HEK293 (cell line): Measurements from ENCODE around the gene AKR1B15.
A peak's percentile ranks its signal among the peaks of the same experiment; 100 is the strongest.

Experiments
- HOXC10 ChIP-seq: sonication (generic); formaldehyde crosslinking; IDR thresholded peaks from 2 replicates; pipeline ENCODE4 v1.8.1; 2023; ENCODE audit warnings: mild to moderate bottlenecking, missing genetic modification reagents
- KLF7 ChIP-seq: fragments of 450-650 bp; formaldehyde crosslinking; IDR thresholded peaks from 2 replicates; pipeline ENCODE4 v1.5.1; 2016; ENCODE audit warnings: missing biosample characterization, missing genetic modification characterization, borderline replicate concordance
- REST ChIP-seq: fragments of 450-650 bp; formaldehyde crosslinking; IDR thresholded peaks from 2 replicates; pipeline ENCODE4 v1.5.1; 2016; ENCODE audit warnings: missing biosample characterization, missing genetic modification characterization
- SP7 ChIP-seq: fragments of 450-650 bp; formaldehyde crosslinking; IDR thresholded peaks from 2 replicates; pipeline ENCODE4 v1.5.1; 2016; ENCODE audit warnings: missing biosample characterization, missing genetic modification characterization
- ZBTB1 ChIP-seq: fragments of 450-650 bp; formaldehyde crosslinking; IDR thresholded peaks from 2 replicates; pipeline ENCODE4 v1.5.1; 2016; ENCODE audit warnings: missing biosample characterization, missing genetic modification characterization
- ZEB2 ChIP-seq: fragments of 450-650 bp; formaldehyde crosslinking; IDR thresholded peaks from 2 replicates; pipeline ENCODE4 v1.5.1; 2016; ENCODE audit warnings: missing biosample characterization, missing genetic modification characterization
- ZFHX2 ChIP-seq: fragments of 450-650 bp; formaldehyde crosslinking; conservative IDR thresholded peaks from 2 replicates; pipeline ENCODE4 v1.5.1; 2016; ENCODE audit warnings: missing biosample characterization, missing genetic modification characterization
- ZFP41 ChIP-seq: fragments of 450-650 bp; formaldehyde crosslinking; IDR thresholded peaks from 2 replicates; pipeline ENCODE4 v1.5.1; 2016; ENCODE audit warnings: missing biosample characterization, missing genetic modification characterization, borderline replicate concordance
- ZNF10 ChIP-seq: fragments of 450-650 bp; formaldehyde crosslinking; IDR thresholded peaks from 2 replicates; pipeline ENCODE4 v1.5.1; 2017; ENCODE audit warnings: missing biosample characterization, missing genetic modification characterization
- ZNF133 ChIP-seq: fragments of 450-650 bp; formaldehyde crosslinking; IDR thresholded peaks from 2 replicates; pipeline ENCODE4 v1.5.1; 2016; ENCODE audit warnings: missing biosample characterization, missing genetic modification characterization
- ZNF140 ChIP-seq: fragments of 450-650 bp; formaldehyde crosslinking; IDR thresholded peaks from 2 replicates; pipeline ENCODE4 v1.5.1; 2016; ENCODE audit warnings: missing biosample characterization, missing genetic modification characterization
- ZNF148 ChIP-seq: fragments of 450-650 bp; formaldehyde crosslinking; IDR thresholded peaks from 2 replicates; pipeline ENCODE4 v1.5.0; 2017; ENCODE audit warnings: missing biosample characterization, missing genetic modification characterization, borderline replicate concordance
- ZNF19 ChIP-seq: fragments of 450-650 bp; formaldehyde crosslinking; IDR thresholded peaks from 2 replicates; pipeline ENCODE4; 2016; ENCODE audit warnings: missing biosample characterization, missing genetic modification characterization, low read depth
- ZNF2 ChIP-seq: fragments of 450-650 bp; formaldehyde crosslinking; IDR thresholded peaks from 2 replicates; pipeline ENCODE4 v1.5.1; 2016; ENCODE audit warnings: missing biosample characterization, missing genetic modification characterization
- ZNF214 ChIP-seq: fragments of 450-650 bp; formaldehyde crosslinking; IDR thresholded peaks from 2 replicates; pipeline ENCODE4 v1.5.1; 2017; ENCODE audit warnings: missing biosample characterization, mild to moderate bottlenecking, missing genetic modification characterization, borderline replicate concordance
- ZNF23 ChIP-seq: fragments of 450-650 bp; formaldehyde crosslinking; IDR thresholded peaks from 2 replicates; pipeline ENCODE4 v1.5.1; 2016; ENCODE audit warnings: missing biosample characterization, missing genetic modification characterization, borderline replicate concordance
- ZNF488 ChIP-seq: fragments of 450-650 bp; formaldehyde crosslinking; IDR thresholded peaks from 2 replicates; pipeline ENCODE4 v1.5.1; 2016; ENCODE audit warnings: missing biosample characterization, missing genetic modification characterization
- ZNF514 ChIP-seq: fragments of 450-650 bp; formaldehyde crosslinking; IDR thresholded peaks from 2 replicates; pipeline ENCODE4 v1.5.1; 2016; ENCODE audit warnings: missing biosample characterization, missing genetic modification characterization
- ZNF518A ChIP-seq: fragments of 450-650 bp; formaldehyde crosslinking; conservative IDR thresholded peaks from 2 replicates; pipeline ENCODE4 v1.5.1; 2016; ENCODE audit warnings: low read depth, missing biosample characterization, missing genetic modification characterization
- ZNF521 ChIP-seq: fragments of 450-650 bp; formaldehyde crosslinking; IDR thresholded peaks from 2 replicates; pipeline ENCODE4 v1.5.1; 2017; ENCODE audit warnings: missing biosample characterization, mild to moderate bottlenecking, missing genetic modification characterization
- ZNF555 ChIP-seq: fragments of 450-650 bp; formaldehyde crosslinking; conservative IDR thresholded peaks from 2 replicates; pipeline ENCODE4 v1.5.1; 2017; ENCODE audit warnings: missing biosample characterization, mild to moderate bottlenecking, missing genetic modification characterization, inconsistent platforms
- ZSCAN23 ChIP-seq: fragments of 450-650 bp; formaldehyde crosslinking; IDR thresholded peaks from 2 replicates; pipeline ENCODE4 v1.5.1; 2016; ENCODE audit warnings: missing biosample characterization, missing genetic modification characterization
- TF ChIP-seq, protein P1 (sequence below): fragments of 450-650 bp; formaldehyde crosslinking; IDR thresholded peaks from 2 replicates; pipeline ENCODE4 v1.5.1; 2016; ENCODE audit warnings: missing biosample characterization, missing genetic modification characterization
- TF ChIP-seq, protein P2 (sequence below): fragments of 450-650 bp; formaldehyde crosslinking; optimal IDR thresholded peaks from 2 replicates; pipeline ENCODE3; 2016; ENCODE audit warnings: missing biosample characterization, mild to moderate bottlenecking, missing genetic modification characterization

AKR1B15 gene

GRCh38 chr7:134547397-134548054 is 1.4 kb upstream of the AKR1B15 start (continued):
- TF ChIP-seq ZNF518A (tag by site-specific recombination) (no peak), ZBTB1 (tag by site-specific recombination) (no peak), ZFHX2 (tag by site-specific recombination) (no peak), ZNF514 (no peak), ZNF10 (tag by site-specific recombination) (no peak), ZNF555 (tag by site-specific recombination) (no peak), SP7 (tag by site-specific recombination) (peak; percentile 57), ZNF488 (tag by site-specific recombination) (no peak), ZSCAN23 (no peak), ZNF23 (tag by site-specific recombination) (no peak), REST (tag by site-specific recombination) (no peak), KLF7 (peak; percentile 85), HOXC10 (CRISPR knock-in tag) (no peak), ZEB2 (tag by site-specific recombination) (no peak), ZNF133 (tag by site-specific recombination) (no peak), ZNF214 (no peak), ZNF2 (tag by site-specific recombination) (peak; percentile 78), ZNF19 (tag by site-specific recombination) (no peak), ZNF521 (no peak), ZNF148 (tag by site-specific recombination) (no peak), ZFP41 (tag by site-specific recombination) (no peak), ZNF140 (tag by site-specific recombination) (no peak)
- TF ChIP-seq, protein P1, sequence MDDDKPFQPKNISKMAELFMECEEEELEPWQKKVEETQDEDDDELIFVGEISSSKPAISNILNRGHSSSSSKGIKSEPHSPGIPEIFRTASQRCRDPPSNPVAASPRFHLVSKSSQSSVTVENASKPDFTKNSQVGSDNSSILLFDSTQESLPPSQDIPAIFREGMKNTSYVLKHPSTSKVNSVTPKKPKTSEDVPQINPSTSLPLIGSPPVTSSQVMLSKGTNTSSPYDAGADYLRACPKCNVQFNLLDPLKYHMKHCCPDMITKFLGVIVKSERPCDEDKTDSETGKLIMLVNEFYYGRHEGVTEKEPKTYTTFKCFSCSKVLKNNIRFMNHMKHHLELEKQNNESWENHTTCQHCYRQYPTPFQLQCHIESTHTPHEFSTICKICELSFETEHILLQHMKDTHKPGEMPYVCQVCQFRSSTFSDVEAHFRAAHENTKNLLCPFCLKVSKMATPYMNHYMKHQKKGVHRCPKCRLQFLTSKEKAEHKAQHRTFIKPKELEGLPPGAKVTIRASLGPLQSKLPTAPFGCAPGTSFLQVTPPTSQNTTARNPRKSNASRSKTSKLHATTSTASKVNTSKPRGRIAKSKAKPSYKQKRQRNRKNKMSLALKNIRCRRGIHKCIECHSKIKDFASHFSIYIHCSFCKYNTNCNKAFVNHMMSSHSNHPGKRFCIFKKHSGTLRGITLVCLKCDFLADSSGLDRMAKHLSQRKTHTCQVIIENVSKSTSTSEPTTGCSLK, result no peak
- TF ChIP-seq, protein P2, sequence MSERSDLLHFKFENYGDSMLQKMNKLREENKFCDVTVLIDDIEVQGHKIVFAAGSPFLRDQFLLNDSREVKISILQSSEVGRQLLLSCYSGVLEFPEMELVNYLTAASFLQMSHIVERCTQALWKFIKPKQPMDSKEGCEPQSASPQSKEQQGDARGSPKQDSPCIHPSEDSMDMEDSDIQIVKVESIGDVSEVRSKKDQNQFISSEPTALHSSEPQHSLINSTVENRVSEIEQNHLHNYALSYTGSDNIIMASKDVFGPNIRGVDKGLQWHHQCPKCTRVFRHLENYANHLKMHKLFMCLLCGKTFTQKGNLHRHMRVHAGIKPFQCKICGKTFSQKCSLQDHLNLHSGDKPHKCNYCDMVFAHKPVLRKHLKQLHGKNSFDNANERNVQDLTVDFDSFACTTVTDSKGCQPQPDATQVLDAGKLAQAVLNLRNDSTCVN (tag by site-specific recombination), result no peak
